ENCODE data around the gene PDXP.
A peak's percentile ranks its signal among the peaks of the same experiment; 100 is the strongest.

The PDXP gene

DNA sequence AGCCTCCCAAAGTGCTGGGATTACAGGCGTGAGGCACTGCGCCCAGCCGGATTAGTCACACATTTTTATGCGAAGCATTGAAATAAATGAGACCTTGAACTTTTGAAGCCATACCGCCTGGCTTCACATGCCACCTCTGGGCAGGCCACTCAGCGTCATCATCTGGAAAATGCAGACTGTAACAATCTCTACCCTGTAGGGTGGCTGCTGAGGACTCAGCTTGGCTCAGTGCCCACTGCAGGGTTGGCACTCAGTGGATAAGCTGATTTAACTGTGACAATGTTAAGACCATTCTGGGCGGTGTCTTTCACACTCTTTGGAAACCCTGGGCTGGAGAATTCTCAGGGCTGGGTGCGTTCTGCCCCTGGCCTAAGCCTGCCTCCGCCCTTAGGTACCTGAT is 10.6 kb upstream of the PDXP start:
- TF ChIP-seq TCF12 (IDR thresholded peaks at IDR 0.05; ENCODE audit: low read depth) (no peak), EP300 (IDR thresholded peaks at IDR 0.05; ENCODE audit: borderline replicate concordance) (no peak), RAD21 (IDR thresholded peaks at IDR 0.05; ENCODE audit: low read depth) (no peak), NFIC (IDR thresholded peaks at IDR 0.05) (peak; percentile 67), CEBPB (IDR thresholded peaks at IDR 0.05) (no peak), TAF1 (IDR thresholded peaks at IDR 0.05; ENCODE audit: low read depth) (no peak)
- TF ChIP-seq, protein P1, sequence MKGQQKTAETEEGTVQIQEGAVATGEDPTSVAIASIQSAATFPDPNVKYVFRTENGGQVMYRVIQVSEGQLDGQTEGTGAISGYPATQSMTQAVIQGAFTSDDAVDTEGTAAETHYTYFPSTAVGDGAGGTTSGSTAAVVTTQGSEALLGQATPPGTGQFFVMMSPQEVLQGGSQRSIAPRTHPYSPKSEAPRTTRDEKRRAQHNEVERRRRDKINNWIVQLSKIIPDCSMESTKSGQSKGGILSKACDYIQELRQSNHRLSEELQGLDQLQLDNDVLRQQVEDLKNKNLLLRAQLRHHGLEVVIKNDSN (IDR thresholded peaks at IDR 0.05), result no peak

DNA sequence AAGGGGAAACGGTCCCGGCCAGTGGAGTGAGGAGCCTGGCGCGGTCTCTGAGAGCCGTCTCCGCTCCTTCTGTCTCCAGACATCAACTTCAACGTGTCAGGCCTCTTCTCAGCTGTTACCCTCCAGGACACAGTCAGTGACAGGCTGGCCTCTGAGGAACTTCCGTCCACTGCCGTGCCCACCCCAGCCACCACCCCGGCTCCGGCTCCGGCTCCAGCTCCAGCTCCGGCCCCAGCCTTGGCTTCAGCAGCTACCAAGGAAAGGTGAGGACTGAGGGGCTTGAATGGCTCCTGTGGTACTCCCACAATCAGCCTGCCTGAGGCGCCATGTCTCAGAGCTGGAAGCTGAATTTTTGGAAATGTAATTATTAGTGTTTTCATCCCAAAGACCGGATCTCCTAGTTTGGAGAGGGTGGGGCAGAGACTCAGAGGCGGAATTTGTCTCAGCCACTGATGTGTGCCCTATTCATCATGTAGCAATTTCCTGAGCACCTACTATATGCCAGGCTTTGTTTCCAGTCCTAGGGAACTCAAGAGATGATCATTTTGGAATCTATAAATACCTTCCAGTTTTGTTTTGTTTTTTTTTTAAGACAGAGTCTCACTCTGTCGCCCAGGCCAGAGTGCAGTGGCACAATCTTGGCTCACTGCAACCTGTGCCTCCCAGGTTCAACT is 7.9 kb upstream of the PDXP start:
- TF ChIP-seq FOXM1 (IDR thresholded peaks at IDR 0.05; ENCODE audit: borderline replicate concordance, low read depth), result no peak
- TF ChIP-seq EGR1 (IDR thresholded peaks at IDR 0.05), result no peak
- TF ChIP-seq NFIC (IDR thresholded peaks at IDR 0.05), result no peak
- no peak for TF ChIP-seq YY1 (IDR thresholded peaks at IDR 0.05; ENCODE audit: low read depth)
- no peak for TF ChIP-seq EP300 (IDR thresholded peaks at IDR 0.05; ENCODE audit: borderline replicate concordance)
- no peak for TF ChIP-seq TAF1 (IDR thresholded peaks at IDR 0.05; ENCODE audit: low read depth)
- no peak for TF ChIP-seq CEBPB (IDR thresholded peaks at IDR 0.05)
- TF ChIP-seq TEAD4 (IDR thresholded peaks at IDR 0.05), result no peak
- TF ChIP-seq ZBTB7A (IDR thresholded peaks at IDR 0.05; ENCODE audit: low read depth), result no peak
- TF ChIP-seq RAD21 (IDR thresholded peaks at IDR 0.05; ENCODE audit: low read depth), result no peak
- TF ChIP-seq TCF12 (IDR thresholded peaks at IDR 0.05; ENCODE audit: low read depth), result no peak

DNA sequence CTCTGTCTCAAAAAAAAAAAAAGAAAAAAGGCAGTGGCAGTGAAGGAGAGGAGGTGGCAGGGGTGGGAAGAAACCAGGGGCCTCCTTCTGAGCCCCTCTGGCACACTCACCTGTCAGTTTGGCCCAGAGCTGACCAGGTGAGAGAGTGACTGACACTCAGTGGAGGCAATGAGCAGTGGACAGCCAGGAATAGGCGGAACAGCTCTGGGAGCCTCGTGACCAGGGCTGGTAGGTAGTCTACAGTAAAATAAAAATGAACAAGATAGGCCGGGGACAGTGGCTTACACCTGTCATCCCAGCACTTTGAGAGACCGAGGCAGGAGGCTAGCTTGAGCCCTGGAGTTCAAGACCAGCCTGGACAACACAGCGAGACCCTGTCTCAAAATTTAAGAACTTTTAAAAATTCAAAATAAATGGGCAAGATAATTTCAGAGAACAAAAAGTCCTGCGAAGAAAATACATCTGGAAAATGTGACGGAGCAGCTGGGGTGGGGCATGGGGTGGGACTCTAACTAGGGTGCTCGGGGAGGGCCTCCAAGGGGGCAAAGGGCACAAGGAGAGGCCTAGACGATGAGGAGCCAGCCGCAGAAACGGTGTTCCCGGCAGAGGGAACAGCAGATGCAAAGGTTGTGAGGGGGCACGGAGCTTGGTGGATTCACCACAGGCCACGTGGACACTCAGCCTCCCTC is 3.8 kb upstream of the PDXP start:
- no peak for TF ChIP-seq TEAD4 (IDR thresholded peaks at IDR 0.05)
- no peak for TF ChIP-seq NFIC (IDR thresholded peaks at IDR 0.05)
- TF ChIP-seq CREB1 (IDR thresholded peaks at IDR 0.05; ENCODE audit: low read depth), result no peak
- TF ChIP-seq YY1 (IDR thresholded peaks at IDR 0.05; ENCODE audit: low read depth), result no peak
- TF ChIP-seq ZBTB7A (IDR thresholded peaks at IDR 0.05; ENCODE audit: low read depth), result no peak
- TF ChIP-seq, protein P2, sequence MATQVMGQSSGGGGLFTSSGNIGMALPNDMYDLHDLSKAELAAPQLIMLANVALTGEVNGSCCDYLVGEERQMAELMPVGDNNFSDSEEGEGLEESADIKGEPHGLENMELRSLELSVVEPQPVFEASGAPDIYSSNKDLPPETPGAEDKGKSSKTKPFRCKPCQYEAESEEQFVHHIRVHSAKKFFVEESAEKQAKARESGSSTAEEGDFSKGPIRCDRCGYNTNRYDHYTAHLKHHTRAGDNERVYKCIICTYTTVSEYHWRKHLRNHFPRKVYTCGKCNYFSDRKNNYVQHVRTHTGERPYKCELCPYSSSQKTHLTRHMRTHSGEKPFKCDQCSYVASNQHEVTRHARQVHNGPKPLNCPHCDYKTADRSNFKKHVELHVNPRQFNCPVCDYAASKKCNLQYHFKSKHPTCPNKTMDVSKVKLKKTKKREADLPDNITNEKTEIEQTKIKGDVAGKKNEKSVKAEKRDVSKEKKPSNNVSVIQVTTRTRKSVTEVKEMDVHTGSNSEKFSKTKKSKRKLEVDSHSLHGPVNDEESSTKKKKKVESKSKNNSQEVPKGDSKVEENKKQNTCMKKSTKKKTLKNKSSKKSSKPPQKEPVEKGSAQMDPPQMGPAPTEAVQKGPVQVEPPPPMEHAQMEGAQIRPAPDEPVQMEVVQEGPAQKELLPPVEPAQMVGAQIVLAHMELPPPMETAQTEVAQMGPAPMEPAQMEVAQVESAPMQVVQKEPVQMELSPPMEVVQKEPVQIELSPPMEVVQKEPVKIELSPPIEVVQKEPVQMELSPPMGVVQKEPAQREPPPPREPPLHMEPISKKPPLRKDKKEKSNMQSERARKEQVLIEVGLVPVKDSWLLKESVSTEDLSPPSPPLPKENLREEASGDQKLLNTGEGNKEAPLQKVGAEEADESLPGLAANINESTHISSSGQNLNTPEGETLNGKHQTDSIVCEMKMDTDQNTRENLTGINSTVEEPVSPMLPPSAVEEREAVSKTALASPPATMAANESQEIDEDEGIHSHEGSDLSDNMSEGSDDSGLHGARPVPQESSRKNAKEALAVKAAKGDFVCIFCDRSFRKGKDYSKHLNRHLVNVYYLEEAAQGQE (IDR thresholded peaks at IDR 0.05; ENCODE audit: low read depth), result no peak
- TF ChIP-seq FOXM1 (IDR thresholded peaks at IDR 0.05; ENCODE audit: borderline replicate concordance, low read depth), result no peak
- no peak for TF ChIP-seq EGR1 (IDR thresholded peaks at IDR 0.05)
- TF ChIP-seq, protein P1 (IDR thresholded peaks at IDR 0.05), result no peak

DNA sequence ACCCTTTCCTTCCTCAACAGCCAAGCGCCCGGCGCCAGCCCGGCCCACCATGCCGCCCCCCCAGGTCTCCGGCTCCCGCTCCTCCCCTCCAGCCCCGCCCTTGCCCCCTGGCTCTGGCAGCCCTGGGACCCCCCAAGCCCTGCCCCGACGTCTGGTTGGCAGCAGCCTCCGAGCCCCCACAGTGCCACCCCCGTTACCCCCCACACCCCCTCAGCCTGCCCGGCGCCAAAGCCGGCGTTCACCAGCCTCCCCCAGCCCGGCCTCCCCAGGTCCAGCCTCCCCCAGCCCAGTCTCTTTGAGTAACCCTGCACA is 3.3 kb upstream of the PDXP start:
- TF ChIP-seq NFIC (IDR thresholded peaks at IDR 0.05) (no peak), TEAD4 (IDR thresholded peaks at IDR 0.05) (no peak), TAF1 (IDR thresholded peaks at IDR 0.05; ENCODE audit: low read depth) (no peak), EP300 (IDR thresholded peaks at IDR 0.05; ENCODE audit: borderline replicate concordance) (no peak), YY1 (IDR thresholded peaks at IDR 0.05; ENCODE audit: low read depth) (no peak), EGR1 (IDR thresholded peaks at IDR 0.05) (no peak), FOXM1 (IDR thresholded peaks at IDR 0.05; ENCODE audit: borderline replicate concordance, low read depth) (no peak)
- TF ChIP-seq, protein P1 (IDR thresholded peaks at IDR 0.05), result no peak

DNA sequence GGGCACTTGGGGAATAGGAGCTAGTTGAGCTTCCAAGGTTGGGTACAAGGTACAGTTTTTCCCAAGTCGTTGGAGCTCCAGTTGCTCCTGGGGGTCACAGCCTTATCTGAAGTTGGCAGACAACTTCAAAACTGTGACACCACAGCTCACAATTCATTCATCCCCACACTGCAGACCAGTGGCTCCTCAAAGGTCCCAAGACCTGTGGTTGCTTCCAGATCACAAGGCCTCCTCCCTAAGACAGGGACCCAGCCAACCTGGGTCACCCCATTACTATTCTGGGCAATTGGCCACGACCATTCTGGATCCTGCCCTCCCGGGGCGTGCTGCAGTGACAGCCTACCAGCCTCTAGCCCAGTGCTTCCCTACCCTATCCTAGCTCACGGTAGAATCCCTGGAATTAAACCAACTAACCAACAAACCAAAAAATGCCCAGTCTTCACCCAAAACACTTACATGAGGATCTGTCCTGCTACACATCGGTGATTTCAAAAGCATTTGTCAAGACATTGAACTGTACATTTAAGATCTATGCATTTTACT is 862 bp upstream of the PDXP start:
- TF ChIP-seq NFIC (IDR thresholded peaks at IDR 0.05) (no peak), CREB1 (IDR thresholded peaks at IDR 0.05; ENCODE audit: low read depth) (no peak), TEAD4 (IDR thresholded peaks at IDR 0.05) (no peak), ZBTB7A (IDR thresholded peaks at IDR 0.05; ENCODE audit: low read depth) (no peak), YY1 (IDR thresholded peaks at IDR 0.05; ENCODE audit: low read depth) (no peak), TAF1 (IDR thresholded peaks at IDR 0.05; ENCODE audit: low read depth) (no peak), CEBPB (IDR thresholded peaks at IDR 0.05) (no peak), EP300 (IDR thresholded peaks at IDR 0.05; ENCODE audit: borderline replicate concordance) (no peak), FOXM1 (IDR thresholded peaks at IDR 0.05; ENCODE audit: borderline replicate concordance, low read depth) (no peak), EGR1 (IDR thresholded peaks at IDR 0.05) (no peak), TCF12 (IDR thresholded peaks at IDR 0.05; ENCODE audit: low read depth) (no peak), RAD21 (IDR thresholded peaks at IDR 0.05; ENCODE audit: low read depth) (no peak)
- TF ChIP-seq, protein P3, sequence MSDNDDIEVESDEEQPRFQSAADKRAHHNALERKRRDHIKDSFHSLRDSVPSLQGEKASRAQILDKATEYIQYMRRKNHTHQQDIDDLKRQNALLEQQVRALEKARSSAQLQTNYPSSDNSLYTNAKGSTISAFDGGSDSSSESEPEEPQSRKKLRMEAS (IDR thresholded peaks at IDR 0.05), result no peak
- TF ChIP-seq, protein P2 (IDR thresholded peaks at IDR 0.05; ENCODE audit: low read depth), result no peak
- TF ChIP-seq, protein P1 (IDR thresholded peaks at IDR 0.05), result no peak
